Suppressor macrophage (primary cell): ENCODE results near the gene GAA.
"Not testable (repeated sequence)": the region's sequence is repeated elsewhere in the genome, so short reads cannot be mapped to it uniquely, and the experiment has no call there.

ENCODE experiments used
- DNase-seq, 4 experiments: peaks; one replicate each; pipeline ENCODE4 v3.0.0-alpha.2; 2020 to 2022

The GAA gene

DNA sequence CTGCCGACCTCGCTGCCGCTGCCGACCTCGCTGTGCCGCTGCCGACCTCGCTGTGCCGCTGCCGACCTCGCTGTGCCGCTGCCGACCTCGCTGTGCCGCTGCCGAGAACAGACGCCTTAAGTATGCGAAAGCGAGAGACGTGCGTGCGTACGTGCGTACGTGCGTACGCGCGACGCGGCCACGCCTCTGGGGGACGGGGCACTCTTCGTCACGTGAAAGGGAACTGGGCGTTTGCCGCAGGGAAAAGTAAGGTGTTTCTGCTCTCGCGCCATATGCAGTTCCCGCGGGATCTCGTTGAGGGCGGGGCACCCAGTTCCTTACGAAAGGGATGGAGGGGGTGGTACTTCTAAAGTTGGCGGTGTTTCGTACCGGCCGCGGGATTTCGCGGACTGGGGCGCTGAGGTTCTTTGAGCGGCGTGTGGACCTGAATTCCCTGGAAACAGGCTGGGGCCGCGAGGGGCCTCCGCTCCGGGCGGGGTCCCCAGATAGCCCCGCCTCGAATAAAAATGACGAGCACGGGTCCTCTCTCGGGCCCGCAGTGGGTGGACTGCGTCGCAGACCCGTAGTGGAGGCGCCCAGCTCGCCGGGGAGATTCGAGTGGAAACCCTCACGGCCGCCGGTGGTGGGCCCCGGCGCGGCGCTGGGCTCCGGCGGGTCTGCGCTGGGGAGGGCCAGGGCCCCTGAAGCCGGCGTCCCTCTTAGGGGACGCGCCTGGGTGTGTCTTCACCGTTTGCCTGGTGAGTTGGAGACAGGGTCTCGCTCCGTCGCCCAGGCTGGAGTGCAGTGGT is 45.8 kb downstream of the GAA start, which contains the start of gene EIF4A3:
TSS of gene EIF4A3 (minus strand) at position 94 of the 788 bp plus-strand sequence. CDS start 167 bp downstream, outside the sequence.
- DNase-seq, result peak; percentile 99 to 100 (median 100)

- no peak for DNase-seq
Measured at GRCh38 chr17:80151333-80151732, 50.0 kb downstream of the GAA start.

GRCh38 chr17:80152081-80152702 is 50.8 kb downstream of the GAA start:
- peak in 3 of 4 experiments; percentile 19 to 37 (median 33) for DNase-seq

DNA sequence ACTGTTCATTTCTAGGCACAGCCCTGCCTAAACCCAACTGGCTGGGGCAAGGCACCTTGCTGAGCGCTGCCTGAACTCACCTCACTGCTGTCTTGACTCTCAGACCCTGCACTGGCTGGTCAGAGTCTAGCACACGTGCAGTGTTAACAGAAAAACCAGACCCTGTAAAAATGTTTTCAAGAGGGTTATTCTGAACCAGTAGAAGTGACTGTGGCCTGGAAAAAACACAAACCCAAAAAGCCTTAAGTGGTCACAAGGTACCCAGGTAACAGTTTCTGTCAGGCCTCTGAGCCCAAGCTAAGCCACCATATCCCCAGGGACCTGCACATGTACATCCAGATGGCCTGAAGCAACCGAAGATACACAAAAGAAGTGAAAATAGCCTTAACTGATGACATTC is 51.6 kb downstream of the GAA start:
- DNase-seq, result no peak

DNA sequence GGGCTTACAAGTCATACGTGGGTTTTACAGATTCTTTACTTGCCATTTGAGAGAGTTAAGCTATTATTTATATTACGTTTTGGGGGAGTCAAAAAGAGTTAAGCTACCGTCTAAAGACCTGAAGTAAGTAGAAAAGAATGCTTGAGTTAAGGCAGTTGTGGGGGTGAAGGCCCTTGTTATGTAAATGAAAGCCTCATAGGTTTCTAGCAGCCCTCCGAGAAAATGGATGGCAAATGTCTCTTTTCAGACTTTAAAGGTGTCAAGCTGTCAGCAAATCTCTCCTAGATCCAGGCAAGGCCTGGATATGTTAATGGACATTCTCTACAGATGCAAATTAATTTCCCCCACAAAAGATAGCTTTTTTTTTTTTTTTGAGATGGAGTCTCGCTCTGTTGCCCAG is 52.8 kb downstream of the GAA start:
- no peak for DNase-seq

GRCh38 chr17:80155600-80155999 is 54.2 kb downstream of the GAA start:
- not testable (repeated sequence) for DNase-seq

DNA sequence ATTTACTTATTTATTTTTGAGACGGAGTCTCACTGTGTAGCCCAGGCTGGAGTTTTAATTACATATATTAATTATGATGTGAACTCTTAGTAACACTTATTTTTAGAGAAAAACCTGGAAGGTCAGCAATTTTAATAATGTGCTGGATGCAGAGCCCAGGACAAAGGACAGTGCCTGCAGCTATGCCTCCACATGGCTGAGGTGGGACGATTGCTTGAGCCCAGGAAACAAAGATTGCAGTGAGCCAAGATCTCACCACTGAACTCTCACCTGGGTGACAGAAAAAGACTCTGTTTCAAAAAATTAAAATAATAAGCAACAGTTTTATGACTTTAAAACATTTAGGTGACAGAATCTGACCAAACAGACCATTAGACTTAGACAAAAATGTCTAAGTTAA is 57.5 kb downstream of the GAA start:
- no peak for DNase-seq

DNA sequence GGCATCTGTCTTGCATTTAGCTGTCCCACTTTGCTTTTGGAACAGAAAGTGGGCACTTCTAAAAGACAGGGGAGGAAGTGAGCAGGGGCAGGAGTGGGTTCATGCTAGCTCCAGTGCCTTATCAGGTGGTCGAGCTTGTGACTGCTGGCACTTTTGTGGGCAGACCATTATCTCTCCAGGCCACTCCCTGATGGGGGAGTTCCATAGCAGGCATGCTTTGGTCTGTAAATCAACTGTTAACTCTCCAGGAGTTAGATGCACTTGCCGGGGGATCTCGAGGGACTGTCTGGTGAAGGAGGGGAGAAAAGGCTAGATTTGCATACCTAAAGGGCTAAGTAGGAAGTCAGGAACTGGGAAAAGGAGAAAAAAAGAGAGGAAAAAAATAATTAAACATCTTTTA is 59.2 kb downstream of the GAA start:
- DNase-seq, result no peak

DNA sequence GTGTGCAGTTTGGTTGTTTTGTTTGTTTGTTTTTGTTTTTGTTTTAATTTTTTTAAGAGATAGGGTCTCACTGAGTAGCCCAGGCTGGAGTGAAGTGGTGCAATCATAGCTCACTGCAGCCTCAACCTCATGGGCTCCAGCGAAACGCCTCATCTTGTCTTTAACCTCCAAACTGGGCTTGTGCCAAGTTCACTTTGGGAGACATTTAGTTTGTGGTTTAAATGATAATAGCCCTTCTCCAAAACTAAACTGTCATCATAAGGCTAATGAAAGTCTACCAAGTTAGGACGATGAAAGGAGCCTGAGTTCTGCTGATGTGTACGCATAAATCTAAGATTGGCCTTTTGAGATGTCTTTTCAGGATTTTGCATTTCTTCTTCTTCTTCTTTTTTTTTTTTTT is 62.0 kb downstream of the GAA start:
- no peak for DNase-seq

DNA sequence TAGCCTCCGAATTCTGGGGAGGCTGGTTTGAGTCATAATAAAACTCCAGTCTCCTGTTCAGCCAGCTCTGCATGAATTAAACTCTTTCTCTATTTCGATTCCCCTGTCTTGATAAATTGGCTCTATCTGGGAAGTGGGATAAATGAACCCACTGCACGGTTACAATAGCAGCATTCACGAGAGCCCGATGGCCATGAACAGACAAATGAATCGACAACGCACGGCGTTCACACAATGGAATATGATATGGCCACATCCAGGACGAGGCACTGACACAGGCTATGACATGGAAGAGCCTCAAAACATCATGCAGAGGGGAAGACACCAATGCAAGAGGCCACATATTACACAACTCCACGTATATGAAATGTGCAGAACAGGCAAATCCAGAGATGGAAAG is 62.8 kb downstream of the GAA start:
- no peak for DNase-seq

DNA sequence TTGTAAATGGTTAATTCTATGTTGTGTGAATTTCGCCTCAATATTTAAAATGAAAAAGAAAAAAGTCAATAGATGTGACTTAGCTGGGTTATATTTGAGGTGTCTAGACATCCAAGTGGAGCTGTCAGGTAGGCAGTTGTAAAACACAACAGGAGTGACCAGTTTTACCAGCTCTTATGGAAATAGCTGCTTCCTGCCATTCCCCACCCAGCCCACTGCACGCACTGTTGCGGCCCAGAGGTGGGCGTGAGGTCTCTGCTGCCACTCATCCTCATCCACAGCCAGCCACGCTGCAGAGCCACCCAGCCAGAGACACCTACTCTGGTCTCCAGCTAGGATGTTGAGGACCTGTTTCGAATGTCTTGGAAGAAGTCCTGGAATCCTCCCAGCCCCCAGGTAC is 65.1 kb downstream of the GAA start:
- DNase-seq, result no peak

DNA sequence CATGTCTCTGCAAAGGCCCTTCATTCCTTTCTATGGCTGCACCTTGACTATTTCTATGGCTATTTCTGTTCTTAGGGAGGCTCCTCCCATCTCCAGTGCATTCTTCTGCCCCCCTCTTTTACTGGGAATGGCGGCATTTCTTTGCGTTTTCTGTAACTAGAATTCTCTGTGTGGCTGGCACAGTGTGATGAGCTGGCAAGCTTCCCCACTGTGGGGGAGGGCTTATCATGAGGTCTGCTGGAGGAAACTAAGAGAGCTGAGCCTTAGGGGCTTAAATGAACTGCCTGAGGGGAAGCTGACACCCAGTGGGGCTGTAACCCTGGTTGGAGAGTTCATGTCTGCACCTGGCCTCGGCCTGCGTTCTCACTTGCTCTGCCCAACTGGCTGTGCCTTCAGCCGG is 67.0 kb downstream of the GAA start:
- DNase-seq, result no peak

DNA sequence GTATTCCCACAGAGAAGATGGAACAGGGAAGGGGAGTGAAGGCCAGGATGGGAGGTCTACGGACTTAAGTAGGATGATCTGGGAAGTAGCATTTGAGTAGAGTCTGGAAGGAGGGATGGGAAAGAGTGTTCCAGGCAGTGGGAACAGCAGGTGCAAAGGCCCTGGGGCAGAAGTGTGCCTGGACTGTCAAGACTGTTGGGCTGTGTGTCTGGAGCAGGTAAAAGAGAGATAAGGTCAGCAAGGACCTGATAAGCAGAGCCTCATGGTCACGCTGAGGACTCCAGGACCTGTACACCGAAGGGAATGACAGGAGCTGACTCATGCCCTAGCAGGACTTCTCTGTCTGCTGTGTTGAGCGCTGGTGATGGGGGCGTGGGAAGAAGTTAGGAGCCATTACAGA is 67.7 kb downstream of the GAA start:
- no peak for DNase-seq
